Right ventricle myocardium superior (tissue), 1 donor: ENCODE data around the gene GNG7. TPM values are rescaled to one million over a fixed set of nuclear protein-coding genes. Genes with fewer than 3 reads are reported as not detected.
A peak's percentile ranks its signal among the peaks of the same experiment; 100 is the strongest.

Source experiments
- ATAC-seq: fragments of 200-7000 bp; cut with Tn5 transposase; one replicate; pipeline ENCODE4 v1.9.1; 2020; ENCODE audit warnings: mild to moderate bottlenecking; ENCODE audit not compliant: poor library complexity
- DNase-seq: peaks from one replicate; pipeline ENCODE4 v3.0.0-alpha.2; 2020
- intact Hi-C: fragments of 100-400 bp; cut with DNase I; formaldehyde crosslinking; loops from one replicate; pipeline ENCODE4 v1.11.2; 2022
- long read RNA-seq: library from polyadenylated mRNA; unstranded; transcript quantifications from one replicate; pipeline ENCODE4 v2.0.0, GENCODE V29; 2021
- total RNA-seq: library from RNA; stranded (reverse); fragmentation: NEBNext Ultra II Directional; extraction: Animal tissue kit (Norgen Biotek cat#: 25700); gene quantifications from one replicate; pipeline ENCODE4 v1.2.1, GENCODE V29; 2021
- donor health status: DM: no; HTN: yes; CAD: no; lungs with severe emphysema.

GNG7 gene
- total RNA-seq: 35.2 TPM
- long read RNA-seq, full-length matches to known transcripts: 26 of 76 reads
- long read RNA-seq, partial matches to known transcripts: 1 of 76 reads
- long read RNA-seq, other reads (novel, unspliced or antisense): 49 of 76 reads

DNA sequence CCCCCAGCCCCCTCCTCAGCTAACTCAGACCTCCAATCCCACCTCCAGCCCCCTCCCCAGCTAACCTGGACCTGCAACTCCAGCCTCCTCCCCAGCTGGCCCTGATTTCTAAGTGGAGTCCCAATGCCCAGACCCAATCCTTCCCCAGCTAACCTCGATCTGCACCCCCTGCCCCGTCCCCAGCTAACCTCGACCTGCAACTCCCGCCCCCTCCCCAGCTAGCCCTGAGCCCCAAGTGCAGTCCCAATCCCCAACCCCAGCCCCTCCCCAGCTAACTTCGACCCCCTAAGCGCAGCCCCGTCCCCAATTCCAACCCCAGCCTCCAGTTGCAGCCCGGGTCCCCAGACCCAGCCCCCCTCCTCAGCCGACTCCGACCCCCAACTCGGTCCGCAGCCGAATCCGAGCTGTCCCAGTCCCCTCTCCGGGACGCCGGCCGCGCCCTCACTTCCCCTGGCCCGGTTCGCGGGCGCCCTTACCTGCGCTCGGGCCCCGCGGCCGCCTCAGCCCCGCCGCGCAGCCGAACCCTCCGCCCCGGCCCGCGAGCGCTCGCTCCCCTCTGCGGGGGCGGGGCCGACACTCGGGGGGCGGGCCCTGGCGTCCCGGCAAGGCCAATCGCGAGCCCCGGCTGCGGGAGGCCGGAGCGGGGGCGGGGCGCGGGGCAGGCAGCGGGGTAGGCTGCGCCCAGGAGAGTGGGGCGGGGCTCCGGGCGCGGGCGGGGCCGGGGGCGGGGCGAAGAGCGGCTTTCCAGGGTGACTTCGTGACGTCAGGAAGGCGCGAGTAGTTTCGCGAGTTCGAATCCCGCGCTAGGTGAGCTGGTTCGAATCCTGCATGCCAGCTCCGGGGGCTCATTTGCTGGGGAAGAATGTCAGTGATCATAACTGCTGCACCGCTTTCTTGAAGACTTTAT, at the start of gene GNG7:
Gene GNG7 (minus strand): TSS at position 525 of the 907 bp plus-strand sequence. CDS start 182,006 bp downstream, outside the sequence.
- peak; percentile 99 for ATAC-seq
- DNase-seq: peak; percentile 95
- intact Hi-C loops: no loop called here

DNA sequence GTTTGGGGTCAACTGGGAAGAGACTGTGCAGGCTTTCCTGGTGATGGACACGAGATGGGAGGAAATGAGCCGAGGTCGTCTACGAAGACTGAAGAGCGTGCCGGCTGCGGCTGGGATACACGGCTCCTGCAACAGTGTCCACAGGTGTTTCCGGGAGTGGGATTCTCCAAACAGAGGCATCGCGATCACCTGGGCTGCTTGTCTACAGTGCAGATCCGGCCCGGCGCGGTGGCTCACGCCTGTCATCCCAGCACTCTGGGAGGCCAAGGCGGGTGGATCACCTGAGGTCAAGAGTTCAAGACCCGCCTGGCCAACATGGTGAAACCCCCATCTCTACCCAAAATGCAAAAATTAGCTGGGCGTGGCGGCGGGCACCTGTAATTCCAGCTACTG, 48.9 kb upstream of the GNG7 start:
- DNase-seq (no peak), ATAC-seq (no peak)
- intact Hi-C loops: no loop called here

DNA sequence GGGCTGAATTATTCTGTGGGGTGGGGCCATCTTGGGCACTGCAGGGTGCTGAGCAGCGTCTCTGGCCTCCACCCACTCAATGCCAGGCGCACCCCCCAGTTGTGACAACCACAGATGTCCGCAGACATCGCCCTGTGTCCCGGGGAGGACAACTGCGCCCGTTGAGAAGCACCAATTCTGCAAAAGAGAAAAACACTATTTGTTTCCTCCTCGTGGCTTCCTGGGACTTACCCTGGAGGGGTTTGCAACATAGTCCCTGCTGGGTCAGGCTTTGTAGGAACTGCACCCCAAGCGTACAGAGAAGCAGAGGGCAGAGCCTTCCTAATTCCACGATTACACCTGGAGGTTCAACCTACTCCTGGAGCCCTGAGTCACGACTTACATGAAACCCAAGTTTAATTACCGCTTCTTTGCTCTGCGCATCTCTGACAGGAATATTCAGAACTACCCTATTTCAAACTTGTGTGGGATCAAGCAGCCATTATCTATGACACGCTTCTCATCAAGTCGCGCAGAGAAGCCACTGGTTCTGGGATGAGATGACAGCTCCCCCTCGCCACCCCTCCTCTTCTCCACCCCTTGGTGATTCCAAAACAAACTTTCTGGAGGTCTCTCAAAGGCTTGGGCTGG, 48.4 kb upstream of the GNG7 start:
- no peak for DNase-seq
- no peak for ATAC-seq
- intact Hi-C loops: no loop called here

DNA sequence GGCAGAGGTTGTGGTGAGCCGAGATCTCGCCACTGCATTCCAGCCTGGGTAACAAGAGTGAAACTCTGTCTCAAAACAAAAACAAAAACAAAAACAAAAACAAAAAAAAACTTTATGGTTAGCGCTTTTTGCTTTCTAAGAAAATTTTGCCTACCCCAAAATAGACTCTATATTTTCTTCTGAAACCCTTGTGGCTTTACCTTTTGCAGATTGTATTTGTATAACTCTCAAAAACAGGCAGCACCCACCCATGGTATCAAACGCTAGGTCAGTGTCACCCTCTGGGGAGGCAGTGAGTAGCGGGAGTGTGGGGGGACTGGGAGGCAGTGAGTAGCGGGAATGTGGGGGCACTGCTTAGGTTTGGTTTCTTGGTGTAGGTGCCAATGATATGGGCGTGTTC, 44.9 kb upstream of the GNG7 start:
- DNase-seq (no peak), ATAC-seq (no peak)
- intact Hi-C loops: loop anchor here (5.0 kb wide), 1 partner anchor 95 kb away; no protein-coding TSS in a partner anchor

GRCh38 chr19:2744113-2744512, 41.6 kb upstream of the GNG7 start:
- intact Hi-C loops: no loop called here
- DNase-seq (no peak), ATAC-seq (no peak)

GRCh38 chr19:2743099-2743498, 40.6 kb upstream of the GNG7 start:
- no peak for ATAC-seq
- intact Hi-C loops: no loop called here
- no peak for DNase-seq

GRCh38 chr19:2740314-2740656, 37.8 kb upstream of the GNG7 start:
- no peak for ATAC-seq
- intact Hi-C loops: no loop called here
- DNase-seq: no peak

DNA sequence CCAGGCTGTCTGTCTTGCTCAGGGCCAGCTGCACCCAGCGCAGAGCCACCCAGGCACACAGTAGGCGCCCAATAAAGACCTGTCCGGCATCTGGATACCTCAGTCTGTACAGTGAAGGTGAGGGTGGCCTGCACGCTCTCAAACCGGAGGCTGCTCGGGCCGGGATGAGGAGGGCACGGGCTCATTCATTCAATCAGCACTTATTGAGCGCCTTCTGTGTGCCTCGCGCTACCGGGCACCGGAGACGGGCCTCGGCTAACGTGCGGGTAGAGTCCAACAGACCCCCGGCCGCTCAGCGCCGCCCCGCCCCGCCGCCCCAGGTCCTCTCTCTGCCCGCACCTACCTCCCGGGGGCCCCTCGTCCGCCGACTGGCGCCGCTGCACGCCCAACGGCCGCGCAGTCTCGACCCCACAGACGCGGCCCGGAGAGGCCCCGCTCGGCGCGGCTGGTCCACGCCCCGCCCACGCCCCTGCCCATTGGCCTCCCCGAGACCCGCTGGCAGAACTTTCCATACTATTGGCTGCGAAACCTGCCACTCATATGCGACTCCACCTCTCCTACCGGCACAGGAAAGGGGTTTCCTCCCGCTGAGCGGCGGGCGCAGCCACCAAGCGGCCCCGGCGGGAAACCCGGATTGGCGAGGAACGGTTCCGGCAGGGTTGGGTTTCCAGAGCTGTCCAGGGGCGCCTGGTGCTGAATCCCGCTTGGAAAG, 37.3 kb upstream of the GNG7 start, which contains the start of gene SLC39A3:
Gene SLC39A3 (minus strand): TSS at position 416 of the 712 bp plus-strand sequence. CDS start 2,760 bp downstream, outside the sequence.
- ATAC-seq (peak; percentile 100), DNase-seq (peak; percentile 97)
- intact Hi-C loops: no loop called here

DNA sequence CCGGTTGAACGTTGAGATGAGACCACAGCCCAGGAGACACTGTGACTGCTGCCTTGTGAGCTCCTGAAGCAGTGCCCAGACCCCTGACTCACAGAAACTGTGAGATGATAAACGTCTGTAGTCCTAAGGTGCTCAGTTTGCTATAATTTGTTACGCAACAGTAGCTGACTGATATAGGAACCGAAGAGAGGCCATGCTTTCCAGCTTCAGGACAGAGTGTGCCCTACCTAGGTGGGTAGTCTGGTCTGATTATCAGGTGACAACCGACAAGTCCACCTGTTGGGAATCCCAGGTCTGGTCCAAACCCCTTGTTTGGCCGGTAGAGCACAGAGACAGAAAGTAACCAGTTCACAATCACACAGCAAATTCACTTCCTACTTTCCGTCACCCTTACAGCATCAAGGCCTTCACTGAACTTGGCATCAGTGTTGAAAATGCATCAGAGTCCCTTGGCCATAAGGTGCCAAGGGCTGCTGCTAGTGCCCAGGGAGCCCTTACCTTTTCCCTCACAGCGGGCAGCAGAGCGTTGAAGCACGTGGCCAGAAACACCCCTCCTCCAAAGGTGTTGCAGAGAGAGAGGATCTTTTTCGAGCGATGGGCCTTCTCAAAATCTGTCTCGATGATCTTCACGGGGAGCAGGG, 34.2 kb upstream of the GNG7 start:
- no peak for ATAC-seq
- intact Hi-C loops: no loop called here
- DNase-seq: no peak

DNA sequence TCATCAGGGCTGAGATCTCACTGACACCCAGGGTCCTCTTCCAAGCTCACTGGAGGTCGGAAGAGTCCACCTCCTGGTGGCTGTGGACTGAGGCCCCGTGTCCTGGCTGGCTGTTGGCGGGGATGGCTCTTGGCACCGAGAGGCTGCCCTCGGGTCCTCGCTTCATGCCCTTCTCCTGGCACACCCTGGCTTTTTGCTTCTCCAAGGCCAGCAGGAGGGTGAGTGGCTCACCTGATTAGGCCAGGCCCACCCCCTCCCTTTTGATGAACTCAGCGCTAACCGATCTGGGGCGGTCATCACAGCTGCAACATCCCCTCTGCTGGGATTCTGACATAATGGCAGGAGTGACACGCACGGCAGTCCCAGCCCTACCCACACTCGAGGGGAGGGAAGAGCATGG, 32.9 kb upstream of the GNG7 start:
- ATAC-seq: no peak
- no peak for DNase-seq
- intact Hi-C loops: no loop called here

GRCh38 chr19:2734589-2735288, 32.2 kb upstream of the GNG7 start:
- ATAC-seq (no peak), DNase-seq (no peak)

DNA sequence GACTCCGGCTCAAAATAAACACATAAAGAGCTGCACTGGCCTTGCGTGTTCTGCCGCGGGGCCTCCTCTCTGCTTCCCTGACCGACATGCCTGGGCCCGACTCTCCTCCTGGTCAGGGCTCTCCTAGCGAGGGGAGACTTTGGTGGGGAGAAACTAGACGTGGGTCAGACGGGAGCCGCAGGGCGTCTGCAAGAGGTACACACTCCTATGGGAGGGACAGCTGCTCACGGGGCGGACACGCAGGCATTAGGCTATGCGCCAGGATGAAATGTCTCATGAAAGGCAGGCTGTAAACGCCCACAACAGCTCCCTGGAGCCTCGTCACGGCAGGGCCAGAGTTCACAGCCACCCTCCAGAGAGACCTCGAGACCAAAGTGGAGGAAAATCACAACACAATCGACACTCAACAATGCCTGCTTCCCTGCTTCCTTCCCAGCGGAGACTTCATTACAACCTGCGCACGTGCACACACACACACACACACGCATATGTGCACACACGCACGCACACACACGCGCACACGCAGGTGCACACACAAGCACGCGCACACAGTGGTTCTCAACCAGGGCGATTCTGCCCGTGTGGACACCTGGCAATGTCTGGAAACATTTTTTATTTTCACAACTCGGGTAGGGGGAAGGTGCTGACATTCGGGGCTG, 31.6 kb upstream of the GNG7 start:
- ATAC-seq: no peak
- DNase-seq: no peak
- intact Hi-C loops: no loop called here

More at GRCh38 chr19:2734589-2735288, 32.2 kb upstream of the GNG7 start:
- intact Hi-C loops: no loop called here

- DNase-seq: no peak
- intact Hi-C loops: no loop called here
- no peak for ATAC-seq
These were observed 30.4 kb upstream of the GNG7 start for GRCh38 chr19:2732883-2733282.

DNA sequence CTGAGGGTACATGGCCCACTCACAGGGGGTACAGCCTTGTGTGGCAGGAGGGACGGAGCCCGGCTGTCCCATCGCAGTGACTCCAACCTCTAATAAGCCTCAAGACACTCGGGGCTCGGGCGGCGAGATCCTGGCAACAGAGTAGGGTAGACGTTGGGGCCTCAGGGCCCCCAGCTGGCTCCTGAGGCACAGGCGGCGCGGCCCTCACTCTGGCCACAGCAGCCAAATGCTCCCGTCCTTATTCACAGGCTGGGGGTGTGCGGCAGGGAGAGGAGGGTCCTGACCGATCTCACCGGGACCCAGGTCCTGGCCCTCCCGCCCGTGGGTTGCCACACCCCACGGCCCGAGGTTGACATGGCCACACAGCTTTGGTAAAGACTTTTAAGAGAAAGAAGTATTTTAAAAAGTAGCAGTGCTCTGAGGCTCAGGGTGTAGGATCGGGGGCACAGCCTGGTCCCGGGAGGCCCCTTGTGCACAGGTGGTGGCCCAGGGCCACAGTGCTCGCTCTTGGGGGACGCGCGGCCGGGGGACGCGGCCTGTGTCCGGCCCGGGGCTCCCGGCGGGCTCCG, 29.7 kb upstream of the GNG7 start:
- no peak for ATAC-seq
- intact Hi-C loops: no loop called here
- DNase-seq: no peak

GRCh38 chr19:2731181-2731995, 28.9 kb upstream of the GNG7 start:
- ATAC-seq: no peak
- intact Hi-C loops: no loop called here
- DNase-seq: no peak

GRCh38 chr19:2729943-2730818, 27.7 kb upstream of the GNG7 start:
- intact Hi-C loops: no loop called here
- DNase-seq (peak; percentile 30), ATAC-seq (no peak)
